GM12874 (cell line): ENCODE results near the gene SLC2A6.

Source experiments
- TF ChIP-seq, protein P1 (sequence below): IDR thresholded peaks from 2 replicates; pipeline ENCODE4 v1.5.1; 2011; ENCODE audit warnings: low read depth, mild to moderate bottlenecking, control low read depth, low read length, moderate library complexity; ENCODE audit not compliant: insufficient read depth

SLC2A6 gene

GRCh38 chr9:133453651-133454050 lies 25.2 kb downstream of the SLC2A6 start:
- TF ChIP-seq, protein P1, sequence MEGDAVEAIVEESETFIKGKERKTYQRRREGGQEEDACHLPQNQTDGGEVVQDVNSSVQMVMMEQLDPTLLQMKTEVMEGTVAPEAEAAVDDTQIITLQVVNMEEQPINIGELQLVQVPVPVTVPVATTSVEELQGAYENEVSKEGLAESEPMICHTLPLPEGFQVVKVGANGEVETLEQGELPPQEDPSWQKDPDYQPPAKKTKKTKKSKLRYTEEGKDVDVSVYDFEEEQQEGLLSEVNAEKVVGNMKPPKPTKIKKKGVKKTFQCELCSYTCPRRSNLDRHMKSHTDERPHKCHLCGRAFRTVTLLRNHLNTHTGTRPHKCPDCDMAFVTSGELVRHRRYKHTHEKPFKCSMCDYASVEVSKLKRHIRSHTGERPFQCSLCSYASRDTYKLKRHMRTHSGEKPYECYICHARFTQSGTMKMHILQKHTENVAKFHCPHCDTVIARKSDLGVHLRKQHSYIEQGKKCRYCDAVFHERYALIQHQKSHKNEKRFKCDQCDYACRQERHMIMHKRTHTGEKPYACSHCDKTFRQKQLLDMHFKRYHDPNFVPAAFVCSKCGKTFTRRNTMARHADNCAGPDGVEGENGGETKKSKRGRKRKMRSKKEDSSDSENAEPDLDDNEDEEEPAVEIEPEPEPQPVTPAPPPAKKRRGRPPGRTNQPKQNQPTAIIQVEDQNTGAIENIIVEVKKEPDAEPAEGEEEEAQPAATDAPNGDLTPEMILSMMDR, result no peak

DNA sequence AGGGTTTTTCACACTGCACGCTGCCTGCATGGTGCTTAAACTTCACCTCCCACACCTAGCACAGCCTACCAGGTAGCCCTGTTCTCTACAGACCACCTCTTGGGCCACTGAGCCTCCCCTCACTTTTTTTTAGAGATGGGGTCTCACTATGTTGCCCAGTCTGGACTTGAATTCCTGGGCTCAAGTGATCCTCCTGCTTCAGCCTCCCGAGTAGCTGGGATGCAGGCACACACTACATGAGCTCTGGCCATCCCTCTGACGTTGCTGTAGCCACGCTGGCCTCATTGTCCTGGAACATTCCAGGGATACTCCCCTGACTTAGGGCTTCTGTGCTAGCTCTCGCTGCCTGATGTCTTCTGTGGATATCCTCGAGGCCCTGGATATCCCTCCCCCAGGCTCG lies 26.3 kb downstream of the SLC2A6 start:
- TF ChIP-seq, protein P1, result no peak

GRCh38 chr9:133449760-133450159 lies 29.1 kb downstream of the SLC2A6 start:
- TF ChIP-seq, protein P1, result no peak

DNA sequence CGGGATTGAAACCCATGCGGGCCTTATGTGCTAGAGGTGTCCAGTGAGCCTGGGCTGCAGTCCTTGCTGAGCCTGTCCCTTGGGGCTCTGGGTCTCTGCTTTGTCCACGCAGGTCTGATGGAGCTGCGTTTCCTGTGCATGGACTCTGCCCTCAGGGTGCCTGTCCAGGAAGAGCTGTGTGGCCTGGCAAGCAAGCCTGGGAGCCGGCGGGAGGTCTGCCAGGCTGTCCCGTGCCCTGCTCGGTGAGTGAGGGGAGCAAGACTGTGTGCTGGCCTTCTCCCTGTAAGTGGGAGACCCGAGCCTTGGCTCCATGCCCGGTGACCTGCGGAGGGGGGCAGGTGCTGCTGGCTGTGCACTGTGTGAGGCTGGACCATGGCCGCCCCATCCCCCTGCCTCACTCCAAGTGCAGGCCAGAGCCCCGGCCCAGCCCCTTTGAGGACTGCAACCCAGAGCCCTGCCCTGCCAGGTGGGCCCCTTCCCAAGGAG lies 30.4 kb downstream of the SLC2A6 start:
- TF ChIP-seq, protein P1, result no peak

- TF ChIP-seq, protein P1, result no peak
Observed at GRCh38 chr9:133445293-133445969, 33.5 kb downstream of the SLC2A6 start.

- TF ChIP-seq, protein P1, result no peak
Observed at GRCh38 chr9:133443982-133444381, 34.9 kb downstream of the SLC2A6 start.

GRCh38 chr9:133443248-133443647 lies 35.7 kb downstream of the SLC2A6 start:
- TF ChIP-seq, protein P1, result no peak

- TF ChIP-seq, protein P1, result no peak
Observed at GRCh38 chr9:133441571-133441970, 37.3 kb downstream of the SLC2A6 start.
